Measurements from ENCODE around the gene OR2T2. TPM values are rescaled to one million over a fixed set of nuclear protein-coding genes. Genes with fewer than 3 reads are reported as not detected.
"Not testable (repeated sequence)": the region's sequence is repeated elsewhere in the genome, so short reads cannot be mapped to it uniquely, and the experiment has no call there.

Gene OR2T2
- total RNA-seq, 1 experiment from 2014 or later: not detected

GRCh38 chr1:248448409-248449074, 3.1 kb downstream of the OR2T2 start:
- H2BK5ac ChIP-seq (ENCODE audit: insufficient read length, low read length); H3K27me3 Mint-ChIP-seq (ENCODE audit: low read depth); H3T11ph ChIP-seq (ENCODE audit: low read length); H3K4me3 Mint-ChIP-seq; H3K9ac ChIP-seq (ENCODE audit: extremely low read depth, insufficient read length, low read length); H3K4ac ChIP-seq (ENCODE audit: low read depth, low read length); H3K4me2 ChIP-seq (ENCODE audit: insufficient read depth, insufficient read length, low read length); H3K23ac ChIP-seq (ENCODE audit: insufficient read length, low read depth, low read length); H2AK5ac ChIP-seq (ENCODE audit: insufficient read length, low read length); H4K8ac ChIP-seq (replicated peaks; ENCODE audit: insufficient read length, low read depth, low read length); H2BK15ac ChIP-seq (ENCODE audit: low read depth, low read length); H3K27ac ChIP-seq (ENCODE audit: insufficient read length, low read depth, low read length); H3K79me2 ChIP-seq (ENCODE audit: insufficient read depth, low read length); H3K27me3 ChIP-seq (ENCODE audit: insufficient read depth, low read length); H3K4me1 ChIP-seq (ENCODE audit: insufficient read depth, low read length); H3K27ac Mint-ChIP-seq; H3K56ac ChIP-seq (ENCODE audit: insufficient read length, low read depth, low read length); H2BK120ac ChIP-seq (ENCODE audit: low read depth, low read length, poor library complexity, severe bottlenecking); H2BK12ac ChIP-seq (ENCODE audit: insufficient read length, low read depth, low read length); H3K23me2 ChIP-seq (ENCODE audit: insufficient read length, low read depth, low read length, poor library complexity, severe bottlenecking); H3K4me1 Mint-ChIP-seq; H3K18ac ChIP-seq (ENCODE audit: insufficient read length, low read depth, low read length); H4K91ac ChIP-seq (ENCODE audit: insufficient read length, low read depth, low read length); H4K5ac ChIP-seq (ENCODE audit: insufficient read length, low read depth, low read length); H3K79me1 ChIP-seq (ENCODE audit: insufficient read depth, low read depth, low read length, poor library complexity, severe bottlenecking); H4K20me1 ChIP-seq (ENCODE audit: control insufficient read depth, insufficient read depth, insufficient read length); H2AFZ ChIP-seq (ENCODE audit: low read length); H2BK20ac ChIP-seq (ENCODE audit: low read depth, low read length, poor library complexity, severe bottlenecking); H3K14ac ChIP-seq (ENCODE audit: insufficient read depth, low read length); DNase-seq: not testable (repeated sequence)
- peaks cover 12% of the 10 kb centered on the region for H3K9me3 ChIP-seq (ENCODE audit: control insufficient read depth, low read depth, low read length)
- peaks cover 39 to 43% of the 10 kb centered on the region in 2 experiments for H3K9me3 Mint-ChIP-seq
- WGBS (ENCODE audit: extremely low coverage, insufficient read length, low lambda C conversion rate): no CpG with 5 or more reads among the region's 4 CpGs
- peaks cover 0 to 11% (median 7%) of the 10 kb centered on the region in 3 experiments; a peak in 4 of 7 replicates for H3K36me3 Mint-ChIP-seq (ENCODE audit: insufficient read depth in 1 of 3, low read depth in 3 of 3)

DNA sequence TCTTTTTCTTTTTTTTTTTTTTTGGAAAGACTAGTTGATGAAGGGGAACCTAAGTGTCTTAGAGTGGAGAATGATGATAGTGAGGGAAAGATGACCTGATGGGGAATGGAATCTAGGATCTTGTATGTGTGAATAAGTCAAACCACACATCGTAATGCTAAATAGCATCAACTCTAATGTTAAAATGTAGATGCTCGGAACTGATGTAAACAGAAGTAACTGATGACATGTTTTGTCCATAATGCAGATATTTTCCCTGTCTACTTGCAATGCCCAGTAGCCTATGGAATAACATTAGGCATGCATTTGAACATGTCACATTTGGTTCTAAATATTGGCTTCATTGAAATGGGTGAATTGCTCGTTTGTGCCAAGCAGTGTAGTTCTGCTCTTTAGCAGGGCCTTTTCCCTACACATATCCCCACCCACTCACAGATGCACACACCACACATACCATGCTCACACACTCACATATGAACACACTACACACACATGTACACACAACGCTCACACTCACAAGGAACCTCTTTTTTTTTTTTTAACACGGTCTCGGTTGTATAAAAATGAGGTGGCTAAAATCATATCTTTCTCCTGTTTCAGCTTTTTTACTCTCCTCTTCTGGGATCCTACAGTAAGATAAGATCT, 4.5 kb downstream of the OR2T2 start:
- not testable (repeated sequence) for H2AK5ac ChIP-seq (ENCODE audit: insufficient read length, low read length); H3K14ac ChIP-seq (ENCODE audit: insufficient read depth, low read length); H2BK20ac ChIP-seq (ENCODE audit: low read depth, low read length, poor library complexity, severe bottlenecking); H3K27ac Mint-ChIP-seq; H3K27me3 ChIP-seq (ENCODE audit: insufficient read depth, low read length); H3K79me2 ChIP-seq (ENCODE audit: insufficient read depth, low read length); H4K8ac ChIP-seq (replicated peaks; ENCODE audit: insufficient read length, low read depth, low read length); H3K4me1 Mint-ChIP-seq; H3K27ac ChIP-seq (ENCODE audit: insufficient read length, low read depth, low read length); H3K79me1 ChIP-seq (ENCODE audit: insufficient read depth, low read depth, low read length, poor library complexity, severe bottlenecking); H3K4me3 Mint-ChIP-seq; H4K91ac ChIP-seq (ENCODE audit: insufficient read length, low read depth, low read length); DNase-seq; H2BK5ac ChIP-seq (ENCODE audit: insufficient read length, low read length); H3K18ac ChIP-seq (ENCODE audit: insufficient read length, low read depth, low read length); H3K4me1 ChIP-seq (ENCODE audit: insufficient read depth, low read length); H3K23me2 ChIP-seq (ENCODE audit: insufficient read length, low read depth, low read length, poor library complexity, severe bottlenecking); H3K9ac ChIP-seq (ENCODE audit: extremely low read depth, insufficient read length, low read length); H3K4me2 ChIP-seq (ENCODE audit: insufficient read depth, insufficient read length, low read length); H3K23ac ChIP-seq (ENCODE audit: insufficient read length, low read depth, low read length); H4K20me1 ChIP-seq (ENCODE audit: control insufficient read depth, insufficient read depth, insufficient read length); H2AFZ ChIP-seq (ENCODE audit: low read length); H3K56ac ChIP-seq (ENCODE audit: insufficient read length, low read depth, low read length); H2BK12ac ChIP-seq (ENCODE audit: insufficient read length, low read depth, low read length); H3K27me3 Mint-ChIP-seq (ENCODE audit: low read depth); H3K4ac ChIP-seq (ENCODE audit: low read depth, low read length); H2BK120ac ChIP-seq (ENCODE audit: low read depth, low read length, poor library complexity, severe bottlenecking); H3T11ph ChIP-seq (ENCODE audit: low read length); H4K5ac ChIP-seq (ENCODE audit: insufficient read length, low read depth, low read length); H2BK15ac ChIP-seq (ENCODE audit: low read depth, low read length); H3K36me3 Mint-ChIP-seq (ENCODE audit: insufficient read depth in 1 of 3, low read depth in 3 of 3)
- peaks cover 12% of the 10 kb centered on the region for H3K9me3 ChIP-seq (ENCODE audit: control insufficient read depth, low read depth, low read length)
- WGBS (ENCODE audit: extremely low coverage, insufficient read length, low lambda C conversion rate): no CpG with 5 or more reads among the region's 6 CpGs
- H3K9me3 Mint-ChIP-seq: peaks cover 29 to 33% of the 10 kb centered on the region in 2 experiments

All from H9 (cell line).